Retina (tissue), 1 donor: ENCODE results near the gene SERGEF.
A peak's percentile ranks its signal among the peaks of the same experiment; 100 is the strongest.
"Not testable (repeated sequence)": the region's sequence is repeated elsewhere in the genome, so short reads cannot be mapped to it uniquely, and the experiment has no call there.

ENCODE experiments used
- DNase-seq: peaks from one replicate; pipeline ENCODE4 v3.0.0-alpha.2; 2016

Gene SERGEF

DNA sequence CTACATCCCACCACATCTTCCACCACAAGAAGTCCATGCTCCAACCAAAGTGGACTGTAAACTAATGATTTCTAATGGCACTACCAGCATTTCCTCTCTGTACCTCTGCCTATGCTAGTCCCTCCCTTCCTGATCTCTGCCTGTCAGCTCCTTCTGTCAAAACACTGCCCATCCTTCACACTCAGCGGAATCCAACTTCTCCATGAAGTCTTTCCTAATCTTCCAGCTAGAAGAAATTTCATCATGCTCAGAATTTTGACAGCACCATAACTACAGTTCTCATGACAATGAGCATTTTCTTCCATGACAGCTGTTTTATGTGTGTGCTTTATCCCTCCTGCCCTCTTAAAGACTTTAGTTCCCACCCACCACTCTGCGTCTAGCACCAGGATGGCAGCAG, 111.4 kb downstream of the SERGEF start:
- DNase-seq, result no peak

DNA sequence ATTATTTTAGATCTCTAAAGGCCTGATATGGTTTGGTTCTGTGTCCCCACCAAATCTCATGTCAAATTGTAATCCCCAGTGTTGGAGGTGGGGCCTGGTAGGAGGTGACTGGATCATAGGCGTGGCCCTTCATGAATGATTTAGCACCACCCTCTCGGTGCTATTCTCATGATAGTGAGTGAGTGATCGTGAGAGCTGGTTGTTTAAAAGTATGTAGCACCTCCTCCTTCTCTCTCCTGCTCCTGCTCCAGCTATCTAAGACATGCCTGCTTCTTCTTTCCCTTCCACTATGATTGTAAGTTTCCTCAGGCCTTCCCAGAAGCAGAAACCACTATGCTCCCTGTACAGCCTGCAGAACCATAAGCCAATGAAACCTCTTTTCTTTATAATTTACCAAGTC, 114.1 kb downstream of the SERGEF start:
- no peak for DNase-seq

GRCh38 chr11:17898071-17898470, 114.8 kb downstream of the SERGEF start:
- no peak for DNase-seq

DNA sequence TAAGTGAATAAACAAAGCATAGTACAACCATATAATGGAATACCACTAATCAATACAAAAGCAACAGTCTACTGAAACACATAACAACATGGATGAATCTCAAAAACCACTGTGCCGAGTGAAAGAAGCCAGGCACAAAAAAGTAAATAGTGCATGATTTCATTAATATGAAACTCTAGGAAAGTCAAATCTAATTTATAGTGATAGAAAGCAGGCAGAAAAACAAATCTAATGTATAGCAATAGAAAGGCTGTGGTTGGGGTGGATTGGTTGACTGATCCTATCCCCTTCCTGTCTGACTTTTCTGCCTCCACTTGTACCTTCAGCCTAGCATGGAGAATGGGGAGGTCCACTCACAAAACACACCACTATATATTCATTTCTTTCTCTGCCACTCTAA, 115.4 kb downstream of the SERGEF start:
- DNase-seq, result no peak

DNA sequence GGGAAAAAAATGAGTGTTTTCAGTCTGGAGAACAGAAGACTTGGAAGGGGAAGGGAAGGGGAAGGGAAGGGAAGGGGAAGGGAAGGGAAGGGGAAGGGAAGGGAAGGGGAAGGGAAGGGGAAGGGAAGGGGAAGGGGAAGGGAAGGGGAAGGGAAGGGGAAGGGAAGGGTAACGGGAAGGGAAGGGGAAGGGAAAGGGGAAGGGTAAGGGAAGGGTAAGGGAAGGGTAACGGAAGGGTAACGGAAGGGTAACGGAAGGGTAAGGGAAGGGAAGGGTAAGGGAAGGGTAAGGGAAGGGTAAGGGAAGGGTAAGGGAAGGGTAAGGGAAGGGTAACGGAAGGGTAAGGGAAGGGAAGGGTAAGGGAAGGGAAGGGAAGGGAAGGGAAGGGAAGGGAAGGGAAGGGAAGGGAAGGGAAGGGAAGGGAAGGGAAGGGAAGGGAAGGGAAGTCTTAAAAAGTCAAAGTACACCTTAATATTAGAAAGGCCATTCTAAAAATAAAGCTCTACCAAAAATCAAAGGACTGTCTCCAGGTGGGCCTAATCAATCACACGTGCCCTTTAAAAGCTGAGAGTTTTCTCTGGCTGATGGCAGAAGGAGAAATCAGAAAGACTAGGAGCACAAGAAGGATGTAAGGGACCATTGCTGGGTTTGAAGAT, 116.2 kb downstream of the SERGEF start:
- not testable (repeated sequence) for DNase-seq

- peak; percentile 18 for DNase-seq
Observed at GRCh38 chr11:17894929-17895658, 117.8 kb downstream of the SERGEF start.

GRCh38 chr11:17892409-17892808, 120.4 kb downstream of the SERGEF start:
- DNase-seq, result no peak

DNA sequence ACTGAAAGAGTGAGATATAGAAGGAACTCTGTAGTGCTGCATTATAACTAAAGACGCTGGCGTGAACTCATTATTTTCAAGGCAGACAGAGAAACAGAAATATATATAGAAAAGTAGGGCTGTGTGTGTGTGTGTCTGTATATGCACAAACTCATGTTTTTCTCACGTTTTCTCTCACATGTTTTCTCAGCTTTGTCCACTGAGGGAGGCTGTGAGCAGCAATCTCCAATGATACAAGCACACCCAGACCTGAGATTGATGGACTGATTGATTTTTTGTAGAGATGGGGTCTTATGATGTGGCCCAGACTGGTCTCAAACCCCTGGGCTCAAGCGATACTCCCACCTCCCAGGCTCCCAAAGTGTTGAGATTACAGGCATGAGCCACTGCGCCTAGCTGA, 122.5 kb downstream of the SERGEF start:
- DNase-seq, result peak; percentile 28

DNA sequence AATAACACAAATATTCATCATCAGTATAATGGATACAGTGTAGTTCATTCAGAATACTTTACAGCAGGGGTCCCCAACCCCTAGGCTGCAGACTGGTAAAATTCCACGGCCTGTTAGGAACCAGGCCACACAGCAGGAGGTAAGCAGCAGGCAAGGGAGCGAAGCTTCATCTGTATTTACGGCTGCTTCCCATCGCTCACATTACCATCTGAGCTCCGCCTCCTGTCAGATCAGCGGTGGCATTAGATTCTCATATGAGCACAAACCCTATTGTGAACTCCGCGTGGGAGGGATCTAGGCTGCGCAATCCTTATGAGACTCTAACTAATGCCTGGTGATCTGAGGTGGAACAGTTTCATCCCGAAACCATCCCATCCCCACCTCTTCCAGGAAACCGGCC, 125.1 kb downstream of the SERGEF start:
- DNase-seq, result peak; percentile 80

DNA sequence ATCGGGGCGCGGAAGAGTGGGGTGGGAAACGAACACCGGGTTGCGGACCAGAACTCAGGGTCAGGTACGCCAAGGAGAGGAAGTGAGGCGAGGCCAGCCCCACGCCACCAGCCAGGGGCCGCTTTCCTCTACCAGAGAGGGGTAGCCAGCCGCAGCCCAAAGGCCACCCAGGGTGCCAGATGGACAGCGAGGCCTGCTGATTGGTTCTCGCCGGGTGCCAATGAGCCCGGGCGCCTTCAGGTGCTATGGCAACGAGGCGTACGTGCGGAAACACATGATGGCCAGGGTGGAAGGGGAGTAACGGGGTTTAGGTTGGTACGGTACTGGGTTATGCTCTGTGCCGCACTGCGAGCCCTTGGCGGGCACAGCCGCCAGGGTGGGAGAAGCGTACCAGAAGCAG, 128.9 kb downstream of the SERGEF start:
- no peak for DNase-seq

- no peak for DNase-seq
Observed at GRCh38 chr11:17883057-17883456, 129.8 kb downstream of the SERGEF start.

- no peak for DNase-seq
Observed at GRCh38 chr11:17878743-17879142, 134.1 kb downstream of the SERGEF start.

- no peak for DNase-seq
Observed at GRCh38 chr11:17877886-17878285, 135.0 kb downstream of the SERGEF start.

DNA sequence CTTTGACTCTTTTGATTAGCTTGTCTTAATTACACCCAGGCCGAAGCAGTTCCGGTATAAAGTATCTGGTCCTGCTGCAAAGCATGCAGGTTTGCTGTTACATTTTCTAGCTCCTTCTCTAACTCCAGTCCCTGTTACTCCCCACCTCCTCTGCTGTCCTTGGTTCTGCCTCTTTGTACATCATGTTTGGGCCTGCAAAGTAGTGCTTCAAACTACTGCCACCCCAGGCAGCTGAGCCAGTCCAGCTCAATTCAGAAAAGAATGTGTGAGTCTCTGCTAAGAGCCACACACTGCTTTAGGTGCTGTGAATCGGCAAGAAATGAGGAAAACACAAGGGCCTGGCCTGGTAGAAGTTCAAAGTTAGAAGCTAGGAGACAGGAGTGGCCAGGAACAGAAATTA, 136.0 kb downstream of the SERGEF start:
- no peak for DNase-seq

DNA sequence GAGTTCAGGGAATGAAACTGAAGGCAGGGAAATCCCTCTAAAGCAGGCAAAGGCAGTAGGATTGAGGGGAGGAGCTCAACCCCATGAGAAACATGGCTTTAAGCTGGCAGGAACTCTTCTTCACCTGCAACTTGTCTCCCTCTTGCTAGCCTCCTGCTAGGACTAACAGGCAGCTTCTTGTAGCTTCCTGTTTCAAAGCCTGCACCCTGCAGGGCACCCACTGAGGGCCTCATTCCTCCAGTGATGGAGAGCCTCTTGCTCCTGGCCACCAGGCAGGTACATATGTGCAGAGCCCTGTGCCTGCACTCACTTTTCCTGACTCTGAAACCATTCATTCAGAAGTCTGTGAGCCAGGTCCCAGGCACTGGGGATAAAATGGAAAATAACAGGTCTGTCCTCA, 137.0 kb downstream of the SERGEF start:
- DNase-seq, result no peak

- DNase-seq, result no peak
Observed at GRCh38 chr11:17873586-17873985, 139.3 kb downstream of the SERGEF start.

- DNase-seq, result not testable (repeated sequence)
Observed at GRCh38 chr11:17868398-17868797, 144.4 kb downstream of the SERGEF start.

DNA sequence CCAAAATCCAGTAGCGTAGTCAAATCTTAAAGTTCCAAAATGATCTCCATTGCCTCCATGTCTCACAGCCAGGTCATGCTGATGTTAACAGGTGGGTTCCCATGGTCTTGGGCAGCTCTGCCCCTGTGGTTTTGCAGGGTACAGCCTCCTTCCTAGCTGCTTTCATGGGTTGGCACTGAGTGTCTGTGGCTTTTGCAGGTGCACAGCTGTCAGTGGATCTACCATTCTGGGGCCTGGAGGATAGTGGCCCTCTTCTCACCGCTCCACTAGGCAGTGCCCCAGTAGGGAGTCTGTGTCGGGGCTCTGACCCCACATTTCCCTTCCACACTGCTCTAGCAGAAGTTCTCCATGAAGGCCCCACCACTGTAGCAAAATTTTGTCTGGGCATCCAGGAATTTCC, 145.5 kb downstream of the SERGEF start:
- no peak for DNase-seq

DNA sequence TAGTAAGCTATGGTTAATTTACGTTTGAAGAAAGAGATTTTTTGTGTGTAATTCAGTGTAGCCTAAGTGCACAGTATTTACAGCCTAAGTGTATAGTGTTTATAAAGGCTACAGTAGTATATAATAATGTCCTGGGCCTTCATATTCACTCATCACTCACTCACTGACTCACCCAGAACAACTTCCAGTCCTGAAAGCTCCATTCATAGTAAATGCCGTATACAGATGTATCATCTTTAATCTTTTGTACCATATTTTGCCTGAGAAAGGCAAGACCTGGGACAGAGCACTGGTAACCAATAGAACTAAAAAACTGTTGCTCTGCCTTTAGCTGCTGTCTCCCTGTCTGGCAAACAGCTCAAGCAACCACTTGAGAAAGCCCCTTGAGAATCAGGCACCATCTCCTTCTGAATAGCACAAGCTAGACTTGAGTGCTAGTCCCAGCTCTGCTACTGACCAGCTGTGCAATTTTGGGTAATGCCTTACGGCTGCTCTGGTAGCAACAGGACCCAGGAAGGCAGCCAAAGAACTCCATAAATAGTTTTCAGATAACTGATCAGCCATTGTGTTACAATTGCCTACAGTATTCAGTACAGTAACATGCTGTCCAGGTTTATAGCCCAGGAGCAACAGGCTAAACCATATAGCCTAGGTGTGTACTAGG, 146.9 kb downstream of the SERGEF start:
- DNase-seq, result no peak

DNA sequence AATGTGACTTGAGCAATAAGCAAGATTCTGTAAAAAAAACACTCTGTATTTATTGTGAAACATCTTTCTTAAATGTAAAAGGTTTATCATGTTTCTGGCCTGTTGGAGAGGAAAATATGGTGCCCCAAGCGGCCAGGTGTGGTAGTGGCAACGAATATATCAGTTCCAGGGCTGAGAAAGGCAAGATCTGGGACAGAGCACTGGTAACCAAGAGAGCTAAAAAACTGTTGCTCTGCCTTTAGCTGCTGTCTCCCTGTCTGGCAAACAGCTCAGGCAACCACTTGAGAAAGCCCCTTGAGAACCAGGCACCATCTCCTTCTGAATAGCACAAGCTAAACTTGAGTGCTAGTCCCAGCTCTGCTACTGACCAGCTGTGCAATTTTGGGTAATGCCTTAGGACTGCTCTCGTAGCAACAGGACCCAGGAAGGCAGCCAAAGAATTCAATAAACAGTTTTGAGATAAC, 148.3 kb downstream of the SERGEF start:
- no peak for DNase-seq

- no peak for DNase-seq
Observed at GRCh38 chr11:17861036-17861755, 151.7 kb downstream of the SERGEF start.

GRCh38 chr11:17859552-17859951, 153.3 kb downstream of the SERGEF start:
- DNase-seq, result no peak

DNA sequence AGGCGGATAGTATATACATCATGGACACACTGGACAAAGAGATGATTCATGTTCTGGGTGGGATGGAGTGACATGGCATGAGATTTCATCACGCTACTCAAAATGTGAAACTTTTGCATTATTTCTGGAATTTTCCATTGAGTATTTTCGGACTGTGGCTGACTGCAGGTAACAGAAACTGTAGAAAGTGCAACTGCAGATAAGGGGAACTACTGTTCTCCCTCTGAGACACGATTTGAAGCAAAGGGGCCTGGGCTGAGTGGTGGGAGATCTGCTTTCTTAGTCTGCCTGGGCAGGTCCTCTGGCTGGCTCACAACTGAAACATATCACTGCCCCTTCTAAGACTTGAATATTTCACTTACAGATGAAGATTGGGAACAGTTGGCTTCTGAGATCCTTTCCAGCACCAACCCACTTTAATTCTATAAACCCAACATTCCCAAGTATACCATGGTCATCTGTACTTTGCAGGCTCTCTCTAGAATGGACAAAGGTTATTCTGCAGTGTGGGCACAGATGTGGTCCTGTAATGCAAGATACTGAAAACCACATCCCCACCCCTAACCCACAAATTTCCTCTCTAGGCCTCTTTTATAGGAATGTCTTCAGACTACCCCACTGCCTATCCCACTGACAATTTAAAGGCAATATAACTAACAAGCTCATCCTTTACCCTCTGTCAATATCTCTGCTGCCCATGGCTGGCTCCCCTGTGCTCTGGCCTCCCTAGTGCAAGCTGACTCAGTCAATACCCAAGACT, 157.1 kb downstream of the SERGEF start:
- DNase-seq, result no peak
